Measurements from ENCODE around the gene TBC1D20.
"Not testable (repeated sequence)": the region's sequence is repeated elsewhere in the genome, so short reads cannot be mapped to it uniquely, and the experiment has no call there.

TBC1D20 gene, protein sequence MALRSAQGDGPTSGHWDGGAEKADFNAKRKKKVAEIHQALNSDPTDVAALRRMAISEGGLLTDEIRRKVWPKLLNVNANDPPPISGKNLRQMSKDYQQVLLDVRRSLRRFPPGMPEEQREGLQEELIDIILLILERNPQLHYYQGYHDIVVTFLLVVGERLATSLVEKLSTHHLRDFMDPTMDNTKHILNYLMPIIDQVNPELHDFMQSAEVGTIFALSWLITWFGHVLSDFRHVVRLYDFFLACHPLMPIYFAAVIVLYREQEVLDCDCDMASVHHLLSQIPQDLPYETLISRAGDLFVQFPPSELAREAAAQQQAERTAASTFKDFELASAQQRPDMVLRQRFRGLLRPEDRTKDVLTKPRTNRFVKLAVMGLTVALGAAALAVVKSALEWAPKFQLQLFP

GRCh38 chr20:462199-462991 lies at the start of gene TBC1D20:
TBC1D20 (minus strand) TSS chr20:462533; CDS start chr20:462405, 128 bp downstream.
- in situ Hi-C loops (cut with MboI; ENCODE audit: low sequenced_read_pairs), result no loop called here

DNA sequence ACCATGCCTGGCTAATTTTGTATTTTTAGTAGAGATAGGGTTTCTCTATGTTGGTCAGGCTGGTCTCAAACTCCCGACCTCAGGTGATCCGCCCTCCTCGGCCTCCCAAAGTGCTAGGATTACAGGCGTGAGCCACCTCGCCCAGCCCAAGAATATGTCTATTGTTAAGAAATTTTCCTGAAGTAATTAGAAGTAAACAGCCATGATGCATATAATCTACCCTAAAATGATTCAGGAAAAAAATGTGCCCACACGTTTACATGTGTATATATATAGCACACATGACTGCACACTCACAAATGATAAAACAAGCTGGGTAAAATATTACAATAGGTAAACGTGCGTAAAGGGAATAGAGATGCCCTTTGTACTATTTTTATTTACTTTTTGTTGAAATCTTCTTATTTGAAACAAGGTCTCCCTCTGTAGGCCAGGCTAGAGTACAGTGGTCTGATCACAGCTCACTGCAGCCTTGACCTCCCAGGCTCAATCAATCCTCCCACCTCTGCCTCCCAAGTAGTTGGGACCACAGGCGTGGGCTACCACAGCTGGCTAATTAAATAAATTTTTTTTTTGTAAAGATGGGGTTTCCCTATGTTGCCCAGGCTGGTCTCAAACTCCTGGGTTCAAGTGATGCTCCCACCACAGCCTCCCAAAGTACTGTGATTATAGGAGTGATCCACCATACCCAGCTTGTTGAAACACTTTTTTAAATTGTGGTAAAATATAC lies 48.2 kb upstream of the TBC1D20 start:
- in situ Hi-C loops (cut with MboI; ENCODE audit: low sequenced_read_pairs), result not testable (repeated sequence)

DNA sequence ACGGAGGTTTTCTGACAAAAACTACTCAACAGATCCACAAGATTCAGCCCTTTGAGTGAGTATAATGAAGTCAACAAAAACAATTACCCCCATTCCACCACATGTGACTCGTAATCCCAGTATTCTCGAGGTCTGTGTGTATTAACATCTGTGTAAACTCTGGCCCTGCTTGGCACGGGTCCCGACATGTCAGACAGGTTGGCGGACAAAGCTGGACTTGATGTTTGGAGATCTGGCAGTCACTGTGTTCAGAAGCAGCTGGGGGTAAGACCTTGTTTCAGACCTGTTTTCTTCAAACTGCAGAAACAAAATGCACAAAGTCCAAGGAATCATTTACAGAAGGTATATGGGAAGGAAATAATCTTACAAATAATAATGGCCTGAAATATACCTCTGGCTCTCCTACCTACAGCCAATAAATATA lies 46.0 kb upstream of the TBC1D20 start:
- in situ Hi-C loops (cut with MboI; ENCODE audit: low sequenced_read_pairs), result not testable (repeated sequence)

- in situ Hi-C loops (cut with MboI; ENCODE audit: low sequenced_read_pairs), result no loop called here
Measured at GRCh38 chr20:507761-508332, 45.5 kb upstream of the TBC1D20 start.

GRCh38 chr20:507006-507758 lies 44.8 kb upstream of the TBC1D20 start:
- in situ Hi-C loops (cut with MboI; ENCODE audit: low sequenced_read_pairs), result no loop called here

DNA sequence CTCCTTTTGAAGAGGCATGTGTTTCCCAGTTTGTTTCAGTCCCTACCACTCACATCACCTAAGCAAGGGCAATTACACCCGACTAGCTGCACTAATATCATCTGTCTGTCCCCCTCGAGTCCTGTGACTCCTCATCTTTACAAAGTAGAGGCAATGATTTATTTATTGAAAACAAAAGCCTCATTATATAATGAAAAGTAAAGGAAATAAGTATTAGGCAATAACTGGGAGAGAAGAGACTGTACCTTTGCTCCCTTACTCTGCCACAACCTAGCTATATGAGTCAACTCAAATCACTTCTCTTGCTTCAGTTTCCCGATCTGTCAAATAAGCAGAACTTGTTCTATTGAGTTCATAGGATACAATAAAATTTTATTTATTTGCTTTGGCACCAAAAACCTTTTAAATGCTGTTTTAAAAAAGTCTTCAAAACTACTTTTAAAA lies 42.3 kb upstream of the TBC1D20 start:
- in situ Hi-C loops (cut with MboI; ENCODE audit: low sequenced_read_pairs), result no loop called here

- in situ Hi-C loops (cut with MboI; ENCODE audit: low sequenced_read_pairs), result no loop called here
Measured at GRCh38 chr20:503048-503737, 40.9 kb upstream of the TBC1D20 start.

DNA sequence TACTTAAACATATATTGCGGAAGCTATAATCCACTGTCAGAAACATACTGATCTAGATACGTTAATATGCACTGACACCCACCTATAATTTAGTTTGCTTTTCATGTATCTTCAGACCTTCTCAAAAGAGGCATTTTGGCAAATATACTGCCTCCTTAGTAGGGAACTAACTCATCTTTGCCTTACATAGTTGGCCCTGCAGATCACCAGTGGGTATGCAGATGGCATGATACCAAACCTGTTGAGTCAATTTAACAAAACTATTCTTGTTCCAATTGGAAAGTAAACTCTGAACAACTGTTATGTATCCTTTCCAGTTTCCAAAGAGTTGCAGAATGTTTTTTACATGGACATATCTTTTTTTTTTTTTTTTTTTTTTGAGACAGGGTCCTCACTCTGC lies 35.6 kb upstream of the TBC1D20 start:
- in situ Hi-C loops (cut with MboI; ENCODE audit: low sequenced_read_pairs), result no loop called here

DNA sequence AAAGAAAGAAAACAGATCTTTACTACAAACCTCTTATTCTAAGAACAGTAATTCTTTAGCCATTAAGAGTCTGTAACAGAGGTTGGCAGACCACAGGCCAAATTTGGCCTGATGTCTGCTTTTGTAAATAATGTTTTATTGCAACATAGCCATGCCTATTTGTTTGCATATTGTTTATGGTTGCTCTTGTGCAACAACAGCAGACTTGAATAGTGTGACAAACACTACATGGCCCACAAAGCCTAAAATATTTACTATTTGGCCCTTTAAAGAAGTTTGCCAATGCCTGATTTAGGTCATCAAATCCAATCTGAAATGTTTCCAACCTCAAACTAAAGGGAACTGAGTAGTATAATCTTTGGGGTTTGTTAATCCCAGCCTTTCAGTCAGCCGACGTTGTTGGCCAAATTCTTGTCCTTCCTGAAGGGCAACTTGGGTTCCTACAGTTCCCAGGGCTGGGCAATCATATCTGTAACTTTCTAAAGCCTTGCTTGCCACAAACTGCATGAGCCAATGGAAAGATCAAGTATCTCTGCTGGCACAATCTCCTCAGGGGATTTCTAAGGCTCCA lies 33.9 kb upstream of the TBC1D20 start:
- in situ Hi-C loops (cut with MboI; ENCODE audit: low sequenced_read_pairs), result no loop called here

GRCh38 chr20:492159-492558 lies 29.8 kb upstream of the TBC1D20 start:
- in situ Hi-C loops (cut with MboI; ENCODE audit: low sequenced_read_pairs), result no loop called here

DNA sequence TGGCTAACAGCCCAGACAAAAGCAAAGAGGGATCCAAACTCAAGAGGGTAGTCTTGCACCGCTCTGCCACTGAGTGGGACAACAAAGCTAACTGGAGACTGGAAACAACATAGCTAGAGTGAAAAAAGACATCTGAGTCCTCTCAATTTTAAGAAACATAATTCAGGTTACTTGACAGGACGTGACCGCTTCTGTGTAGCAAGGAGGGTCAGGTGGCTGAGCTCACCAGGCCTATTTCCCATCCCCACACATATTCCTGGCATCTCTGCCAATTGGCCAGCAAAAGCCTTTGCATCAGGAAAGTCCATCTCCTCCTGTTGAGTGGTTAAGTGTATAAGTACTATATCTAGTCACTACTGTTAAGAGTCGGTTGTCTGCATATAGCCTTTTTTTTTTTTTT lies 25.3 kb upstream of the TBC1D20 start:
- in situ Hi-C loops (cut with MboI; ENCODE audit: low sequenced_read_pairs), result no loop called here

GRCh38 chr20:483815-484644 lies 21.7 kb upstream of the TBC1D20 start:
- in situ Hi-C loops (cut with MboI; ENCODE audit: low sequenced_read_pairs), result no loop called here

DNA sequence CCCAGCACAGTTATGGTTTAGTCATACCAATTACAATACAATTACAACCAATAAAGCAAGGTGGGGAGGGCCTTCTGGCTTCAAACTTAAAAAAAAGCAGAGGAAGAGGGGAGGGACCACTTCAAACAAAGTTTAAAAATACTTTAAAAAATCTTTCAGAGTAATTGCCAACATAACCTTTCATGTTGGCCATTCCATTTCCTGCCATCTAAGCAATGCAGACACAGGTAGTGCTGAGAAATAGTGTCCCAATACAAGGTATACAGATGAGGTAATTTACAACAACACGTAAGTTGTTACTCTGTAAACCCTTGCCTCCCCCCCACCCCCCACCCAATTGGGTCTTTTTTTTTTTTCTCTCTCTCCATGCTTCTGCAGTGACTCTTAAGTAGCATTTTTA lies 18.8 kb upstream of the TBC1D20 start:
- in situ Hi-C loops (cut with MboI; ENCODE audit: low sequenced_read_pairs), result no loop called here

GRCh38 chr20:480044-480443 lies 17.7 kb upstream of the TBC1D20 start:
- in situ Hi-C loops (cut with MboI; ENCODE audit: low sequenced_read_pairs), result no loop called here

- in situ Hi-C loops (cut with MboI; ENCODE audit: low sequenced_read_pairs), result loop anchor here (10.0 kb wide), 1 partner anchor 125 kb away; no protein-coding TSS in a partner anchor
Measured at GRCh38 chr20:479487-479886, 17.2 kb upstream of the TBC1D20 start.

DNA sequence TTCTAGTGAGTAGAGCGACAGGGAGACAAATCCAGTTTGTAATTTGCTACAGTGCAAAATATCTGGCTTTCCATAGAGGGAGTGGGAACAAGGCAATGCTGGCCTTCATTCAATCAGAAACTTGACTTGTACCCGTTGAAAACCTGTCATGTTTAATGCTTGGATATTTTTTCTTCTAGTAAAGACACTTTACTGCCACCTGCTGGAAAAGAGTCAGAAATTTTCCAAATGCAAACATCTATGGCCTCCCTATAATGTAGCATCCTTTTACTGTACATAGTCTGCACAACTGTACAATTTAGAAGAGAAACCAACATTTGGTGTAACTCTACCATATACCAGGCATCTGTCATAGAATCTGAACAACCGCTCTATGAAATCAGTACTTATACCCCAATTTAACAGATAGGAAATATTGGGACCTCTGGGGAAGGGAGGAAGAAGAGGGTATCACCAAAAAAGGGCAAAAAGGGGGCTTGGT lies 16.7 kb upstream of the TBC1D20 start:
- in situ Hi-C loops (cut with MboI; ENCODE audit: low sequenced_read_pairs), result loop anchor here (10.0 kb wide), 1 partner anchor 124 kb away; no protein-coding TSS in a partner anchor

- in situ Hi-C loops (cut with MboI; ENCODE audit: low sequenced_read_pairs), result loop anchor here (10.0 kb wide), 1 partner anchor 123 kb away; no protein-coding TSS in a partner anchor
Measured at GRCh38 chr20:478010-478948, 15.9 kb upstream of the TBC1D20 start.

Measured in HL-60/S4 treated with phorbol 12-myristate 13-acetate at 8.2 ng/mL for 4 days and 3 days (cell line).